Esophagus (tissue), 2 donors: ENCODE measurements around the gene PRKCB. TPM values are rescaled to one million over a fixed set of nuclear protein-coding genes. Genes with fewer than 3 reads are reported as not detected.

ENCODE experiments used
- H3K27ac ChIP-seq, 2 donors: one replicate each; pipeline ENCODE4 v1.5.1; 2013; ENCODE audit warnings: low read depth in 2 of 2, mild to moderate bottlenecking in 2 of 2, inconsistent platforms in 1 of 2, low read length in 1 of 2, moderate library complexity in 1 of 2
- H3K27me3 ChIP-seq, 2 donors: one replicate each; pipeline ENCODE4 v1.6.1; 2013; ENCODE audit warnings: low read length in 2 of 2, control low read depth in 1 of 2, mild to moderate bottlenecking in 1 of 2; ENCODE audit not compliant: insufficient read depth in 2 of 2, control insufficient read depth in 1 of 2
- H3K36me3 ChIP-seq, 2 donors: one replicate each; pipeline ENCODE4 v1.6.1; 2013; ENCODE audit warnings: low read length in 1 of 2; ENCODE audit not compliant: control insufficient read depth in 2 of 2, insufficient read depth in 2 of 2
- H3K4me1 ChIP-seq, 2 donors: one replicate each; pipeline ENCODE4 v1.6.1; 2013; ENCODE audit warnings: low read length in 1 of 2; ENCODE audit not compliant: control insufficient read depth in 2 of 2, insufficient read depth in 2 of 2
- H3K4me3 ChIP-seq, 2 donors: one replicate each; pipeline ENCODE4 v1.5.1; 2013; ENCODE audit warnings: low read length in 2 of 2, mild to moderate bottlenecking in 2 of 2, low read depth in 1 of 2, moderate library complexity in 1 of 2
- H3K9me3 ChIP-seq, 2 donors: one replicate each; pipeline ENCODE4 v1.6.1; 2013; ENCODE audit warnings: mild to moderate bottlenecking in 2 of 2, low read depth in 1 of 2, low read length in 1 of 2, moderate library complexity in 1 of 2; ENCODE audit not compliant: control insufficient read depth in 2 of 2, insufficient read depth in 1 of 2
- WGBS, 2 donors: extraction: QIAGEN DNeasy Blood & Tissue Kit; methylation state at CpG; one replicate each; pipeline ENCODE4 v1.1.7; 2013; 5-methylcytosine and 5-hydroxymethylcytosine counted together
- polyA plus RNA-seq, 2 donors: library from polyadenylated mRNA; stranded (reverse); fragments of 200-250 nt; gene quantifications; one replicate each; pipeline ENCODE4 v1.2.3, GENCODE V29; 2013
- donor health status: healthy with polysubstance abuse.
- donor health status: Bipolar disorder and iron deficiency.

Gene PRKCB
- polyA plus RNA-seq, 2 donors, result 0.39 to 0.45 TPM

GRCh38 chr16:23944381-23944780, 108.6 kb downstream of the PRKCB start:
- 81 to 93% methylated on average over 1 of the region's 1 CpG for WGBS, 2 donors
- Histone ChIP-seq H3K27ac (no peak overlapping the region), H3K4me3 (no peak overlapping the region), H3K9me3 (no peaks in the 10 kb centered on the region), H3K36me3 (no peaks in the 10 kb centered on the region), H3K27me3 (no peaks in the 10 kb centered on the region), H3K4me1 (no peaks in the 10 kb centered on the region)

- WGBS, 2 donors, result 66 to 70% methylated on average over 4 of the region's 4 CpGs
- Histone ChIP-seq H3K27me3 (no peaks in the 10 kb centered on the region), H3K4me3 (no peak overlapping the region), H3K36me3 (no peaks in the 10 kb centered on the region), H3K4me1 (no peaks in the 10 kb centered on the region), H3K9me3 (no peaks in the 10 kb centered on the region), H3K27ac (no peak overlapping the region)
These were observed 109.5 kb downstream of the PRKCB start for GRCh38 chr16:23945243-23945642.

- Histone ChIP-seq H3K27me3 (no peaks in the 10 kb centered on the region), H3K36me3 (no peaks in the 10 kb centered on the region), H3K27ac (no peak overlapping the region), H3K4me3 (no peak overlapping the region), H3K4me1 (no peaks in the 10 kb centered on the region), H3K9me3 (no peaks in the 10 kb centered on the region)
- WGBS, 2 donors, result 85 to 89% methylated on average over 4 of the region's 4 CpGs
These were observed 112.1 kb downstream of the PRKCB start for GRCh38 chr16:23947838-23948237.

GRCh38 chr16:23948949-23949411, 113.2 kb downstream of the PRKCB start:
- no peaks in the 10 kb centered on the region for H3K36me3 ChIP-seq
- WGBS, 2 donors, result 42 to 45% methylated on average over 11 of the region's 11 CpGs
- peaks cover 0 to 2% of the 10 kb centered on the region in 2 donors for H3K4me1 ChIP-seq
- no peaks in the 10 kb centered on the region for H3K9me3 ChIP-seq
- no peaks in the 10 kb centered on the region for H3K27me3 ChIP-seq
- no peak overlapping the region for H3K27ac ChIP-seq
- H3K4me3 ChIP-seq, result no peak overlapping the region

- no peaks in the 10 kb centered on the region for H3K27me3 ChIP-seq
- H3K9me3 ChIP-seq, result no peaks in the 10 kb centered on the region
- peak overlapping the region in 1 of 2 donors; percentile 39 for H3K27ac ChIP-seq
- 67 to 68% methylated on average over 5 of the region's 5 CpGs for WGBS, 2 donors
- H3K4me1 ChIP-seq, result peaks cover 0 to 2% of the 10 kb centered on the region in 2 donors
- H3K36me3 ChIP-seq, result no peaks in the 10 kb centered on the region
- no peak overlapping the region for H3K4me3 ChIP-seq
These were observed 114.0 kb downstream of the PRKCB start for GRCh38 chr16:23949630-23950290.

GRCh38 chr16:23950291-23950894, 114.6 kb downstream of the PRKCB start:
- 46 to 49% methylated on average over 3 of the region's 3 CpGs for WGBS, 2 donors
- Histone ChIP-seq H3K9me3 (no peaks in the 10 kb centered on the region), H3K27ac (peak overlapping the region in 1 of 2 donors; percentile 39), H3K4me3 (no peak overlapping the region), H3K27me3 (no peaks in the 10 kb centered on the region), H3K4me1 (peaks cover 0 to 2% of the 10 kb centered on the region in 2 donors), H3K36me3 (no peaks in the 10 kb centered on the region)

- Histone ChIP-seq H3K9me3 (no peaks in the 10 kb centered on the region), H3K4me1 (peaks cover 0 to 2% of the 10 kb centered on the region in 2 donors), H3K36me3 (no peaks in the 10 kb centered on the region), H3K4me3 (no peak overlapping the region), H3K27me3 (no peaks in the 10 kb centered on the region), H3K27ac (no peak overlapping the region)
- WGBS, 2 donors, result 42 to 46% methylated on average over 7 of the region's 7 CpGs
These were observed 115.1 kb downstream of the PRKCB start for GRCh38 chr16:23950898-23951297.

- Histone ChIP-seq H3K27ac (no peak overlapping the region), H3K27me3 (no peaks in the 10 kb centered on the region), H3K36me3 (no peaks in the 10 kb centered on the region), H3K4me3 (no peak overlapping the region), H3K4me1 (peaks cover 0 to 2% of the 10 kb centered on the region in 2 donors), H3K9me3 (no peaks in the 10 kb centered on the region)
- WGBS, 2 donors, result 17 to 24% methylated on average over 13 of the region's 13 CpGs
These were observed 116.6 kb downstream of the PRKCB start for GRCh38 chr16:23952128-23952970.

- Histone ChIP-seq H3K4me1 (peaks cover 0 to 2% of the 10 kb centered on the region in 2 donors), H3K4me3 (no peak overlapping the region), H3K27ac (no peak overlapping the region), H3K27me3 (no peaks in the 10 kb centered on the region), H3K9me3 (no peaks in the 10 kb centered on the region), H3K36me3 (no peaks in the 10 kb centered on the region)
- 83 to 85% methylated on average over 5 of the region's 5 CpGs for WGBS, 2 donors
These were observed 117.2 kb downstream of the PRKCB start for GRCh38 chr16:23952971-23953300.
